Heart left ventricle (tissue), 13 donors: ENCODE data around the gene CPA5.

Experiments
- CTCF ChIP-seq, 12 donors: fragments of 200-600 bp; sonication (generic) in 4 of 12; IDR thresholded peaks; one replicate each; pipeline versions ENCODE4 v1.5.0 to v1.8.0; 2018 to 2022; ENCODE audit warnings: antibody characterized with exemption in 12 of 12, mild to moderate bottlenecking in 5 of 12
- POLR2A ChIP-seq, 2 donors: fragments of 450-650 bp; IDR thresholded peaks; one replicate each; pipeline ENCODE4 v1.6.1; 2017; ENCODE audit warnings: antibody characterized with exemption in 2 of 2, mild to moderate bottlenecking in 2 of 2, moderate library complexity in 2 of 2
- donor health status: ischemic (EF 13 %, LVEDD 7.1; RV severe dilation, severe dysfunction).
- donor health status: DM: no; HTN: yes; CAD: no.
- donor health status: DM: no; HTN: no; CAD: no.
- donor health status: ischemic (EF 25% LVEDD 6.9; RV normal size, moderate dysfunction).
- donor health status: ischemic (EF 25% LVEDD 5.7; RV mildly dilated, moderate dysfunction).
- donor health status: ischemic (EF 35%, LVEDD 5.7; RV mildly dilated, moderate dysfunction).
- donor health status: nonischemic (EF 11% LVEDD 7.7; RV severe dilation, severe dysfunction).
- donor health status: DM: yes; HTN: yes; CAD: no.
- donor health status: PGD.
- donor health status: ischemic (EF 29% LVEDD 5.4; RV normal size, mild dysfunction).
- donor health status: nonischemic (EF 23%, LVEDD 6.1; RV moderate dilation, normal function).

DNA sequence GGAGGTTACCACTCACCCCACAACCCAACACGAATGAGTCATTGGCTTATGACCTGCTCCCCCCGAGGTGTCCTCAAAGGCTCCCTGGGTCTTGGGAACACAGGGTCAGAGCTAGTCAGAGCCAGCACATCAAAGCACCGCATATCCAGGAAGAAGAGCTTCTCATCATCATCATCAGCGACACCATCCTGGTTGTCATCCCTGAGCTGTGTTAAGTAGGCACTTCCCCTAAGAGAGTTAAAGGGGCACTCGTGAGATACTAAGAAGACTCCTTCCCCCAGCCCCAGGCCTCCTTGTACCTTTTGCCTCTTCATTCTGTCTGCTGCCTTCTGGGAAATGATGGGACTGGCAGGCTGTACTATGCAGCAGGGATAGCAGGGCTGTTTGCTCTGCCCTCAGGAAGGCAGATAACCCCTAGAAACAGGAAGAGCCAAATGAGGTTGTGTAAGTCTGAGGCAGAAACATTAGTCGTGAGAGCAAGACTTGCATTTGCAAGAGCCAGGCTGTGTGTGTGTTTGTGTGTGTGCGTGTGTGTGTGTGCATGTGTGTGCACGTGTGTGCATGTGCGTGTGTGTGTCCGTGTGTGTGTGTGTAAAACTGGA lies 24.6 kb downstream of the CPA5 start:
- no peak for TF ChIP-seq POLR2A (IDR thresholded peaks at IDR 0.05)
- TF ChIP-seq CTCF (IDR thresholded peaks at IDR 0.05), result no peak
